GM19035 (cell line): ENCODE data around the gene LDHAL6B.
"Not testable (repeated sequence)": the region's sequence is repeated elsewhere in the genome, so short reads cannot be mapped to it uniquely, and the experiment has no call there.

Experiments used
- ATAC-seq: cut with Tn5 transposase; IDR thresholded peaks from one replicate; pipeline ENCODE4 v1.9.1; 2021; ENCODE audit not compliant: unreplicated experiment

LDHAL6B gene

GRCh38 chr15:59206623-59207183 lies at the start of gene LDHAL6B:
TSS of gene LDHAL6B (plus strand) at chr15:59206843. CDS start at chr15:59206941, 98 bp downstream.
- no peak for ATAC-seq

DNA sequence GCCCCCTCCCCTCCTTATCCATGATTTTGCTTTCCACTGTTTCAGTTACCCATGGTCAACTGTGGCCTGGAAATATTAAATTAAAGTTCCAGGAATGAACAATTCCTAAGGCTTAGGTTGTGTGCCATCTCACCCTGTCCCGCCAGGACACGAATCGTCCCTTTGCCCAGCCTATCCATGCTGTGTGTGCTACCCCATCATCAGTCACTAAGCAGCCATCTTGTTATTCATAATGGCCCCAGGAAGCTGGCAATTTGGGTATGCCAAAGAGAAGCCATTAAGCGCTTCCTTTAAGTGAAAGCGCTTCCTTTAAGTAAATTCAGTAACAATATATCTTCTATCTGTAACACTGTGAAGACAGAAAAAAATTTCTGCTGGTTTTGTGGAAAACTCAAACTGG lies 49.2 kb upstream of the LDHAL6B start:
- ATAC-seq, result no peak

GRCh38 chr15:59157840-59158700 lies 48.6 kb upstream of the LDHAL6B start:
- ATAC-seq, result no peak

- ATAC-seq, result no peak
Observed at GRCh38 chr15:59158701-59159034, 48.0 kb upstream of the LDHAL6B start.

DNA sequence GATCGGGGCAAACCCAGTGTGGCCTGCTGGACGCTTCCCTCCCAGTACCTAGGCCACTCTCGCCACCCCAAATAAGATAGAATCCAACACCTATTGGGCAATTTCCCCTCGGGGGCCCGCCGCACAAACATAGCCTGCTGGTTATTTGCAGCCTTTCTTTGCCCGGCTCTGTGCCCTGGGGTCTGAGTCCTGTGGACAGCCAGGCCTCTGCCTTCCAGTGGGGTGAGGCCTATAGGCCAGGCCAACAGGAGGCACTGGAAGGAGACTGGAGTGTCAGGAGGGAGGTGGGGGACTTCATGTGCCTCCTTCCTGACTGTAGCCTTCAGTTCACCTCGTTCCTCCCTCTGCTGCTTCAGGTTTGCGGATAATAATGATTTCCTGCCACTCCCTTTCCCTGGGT lies 47.4 kb upstream of the LDHAL6B start:
- no peak for ATAC-seq

DNA sequence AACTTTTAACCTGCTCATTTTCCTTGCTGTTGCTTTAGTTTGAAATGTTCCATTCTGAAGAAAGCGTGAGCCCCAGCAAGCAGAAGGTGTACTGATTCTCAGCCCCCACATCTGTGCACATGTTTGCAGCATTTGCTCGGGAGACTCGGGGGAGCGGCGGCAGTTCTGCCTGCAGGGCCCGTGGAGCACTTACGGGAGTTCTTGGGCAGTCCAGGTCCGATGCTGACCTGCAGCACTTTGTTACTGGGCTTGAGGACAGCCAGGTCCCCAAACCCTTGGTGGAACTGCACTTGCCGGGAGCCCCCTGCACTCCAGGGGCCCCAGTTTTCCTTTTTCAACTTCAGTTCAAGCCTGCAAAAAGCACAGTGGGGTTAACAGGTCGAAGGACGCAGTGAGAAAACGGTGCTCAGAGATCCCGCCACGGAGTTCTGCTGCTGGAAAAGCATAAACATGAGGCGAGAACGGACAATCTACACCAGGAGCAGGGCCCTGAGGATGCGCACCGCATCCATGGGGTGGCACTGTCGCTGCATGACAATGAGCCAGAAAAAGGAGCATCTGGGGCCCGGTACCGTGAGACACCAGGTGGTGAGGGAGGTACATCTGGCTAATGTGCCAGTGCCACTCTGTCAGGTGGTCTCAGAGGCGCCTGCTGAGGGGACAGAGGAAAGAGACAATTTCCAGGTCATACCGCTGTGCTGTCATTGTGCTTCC lies 45.6 kb upstream of the LDHAL6B start:
- no peak for ATAC-seq

- ATAC-seq, result not testable (repeated sequence)
Observed at GRCh38 chr15:59162080-59162479, 44.6 kb upstream of the LDHAL6B start.

- no peak for ATAC-seq
Observed at GRCh38 chr15:59165726-59166125, 40.9 kb upstream of the LDHAL6B start.

- ATAC-seq, result no peak
Observed at GRCh38 chr15:59166166-59166565, 40.5 kb upstream of the LDHAL6B start.

DNA sequence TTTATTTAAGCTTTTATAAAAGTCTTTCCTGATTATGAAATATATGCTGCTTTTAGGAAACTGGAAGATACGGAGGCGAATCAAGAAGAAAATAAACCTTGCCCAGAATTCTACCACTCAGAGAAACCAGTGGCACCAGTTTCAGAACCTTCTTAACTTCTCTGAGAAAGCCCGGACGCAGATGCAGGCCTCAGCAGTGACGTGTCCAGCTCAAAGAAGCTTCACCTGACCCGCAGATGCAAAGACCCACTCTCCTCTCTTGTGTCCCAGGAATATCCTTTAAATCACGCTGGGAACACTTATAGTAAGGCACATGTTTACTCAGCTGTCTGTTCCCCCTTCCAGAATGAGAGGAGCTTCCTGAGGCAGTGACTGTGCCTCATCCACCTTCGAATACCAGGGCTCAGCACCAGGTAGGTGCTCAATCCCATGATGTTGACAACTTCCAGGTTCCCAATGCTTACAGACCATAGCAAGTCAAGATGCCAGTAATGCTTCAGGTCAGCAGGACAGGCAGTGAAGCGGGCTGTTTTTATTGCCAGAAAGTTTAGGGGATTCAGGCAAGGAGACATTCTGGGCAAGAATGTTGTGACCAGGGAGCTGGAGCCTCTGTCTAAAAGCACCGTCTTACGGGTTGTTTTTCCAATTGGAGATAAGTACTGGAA lies 39.9 kb upstream of the LDHAL6B start:
- ATAC-seq, result no peak

DNA sequence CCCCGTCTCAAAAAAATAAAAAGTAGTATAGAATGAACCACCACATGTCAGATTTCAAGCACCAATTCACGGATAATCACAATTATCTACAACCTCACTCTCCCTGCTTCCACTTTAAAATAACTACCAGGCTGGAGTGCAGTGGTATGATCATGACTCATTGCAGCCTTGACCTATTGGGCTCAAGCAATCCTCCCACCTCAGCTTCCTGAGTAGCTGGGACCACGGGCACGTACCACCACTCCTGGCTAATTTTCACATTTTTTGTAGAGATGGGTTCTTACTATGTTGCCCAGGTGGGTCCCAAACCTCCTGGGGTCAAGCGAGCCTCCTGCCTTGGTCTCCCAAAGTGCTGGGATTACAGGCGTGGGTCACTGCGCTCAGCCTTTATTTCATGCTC lies 38.1 kb upstream of the LDHAL6B start:
- no peak for ATAC-seq

GRCh38 chr15:59169251-59169708 lies 37.4 kb upstream of the LDHAL6B start:
- no peak for ATAC-seq

- no peak for ATAC-seq
Observed at GRCh38 chr15:59170295-59171066, 36.2 kb upstream of the LDHAL6B start.

DNA sequence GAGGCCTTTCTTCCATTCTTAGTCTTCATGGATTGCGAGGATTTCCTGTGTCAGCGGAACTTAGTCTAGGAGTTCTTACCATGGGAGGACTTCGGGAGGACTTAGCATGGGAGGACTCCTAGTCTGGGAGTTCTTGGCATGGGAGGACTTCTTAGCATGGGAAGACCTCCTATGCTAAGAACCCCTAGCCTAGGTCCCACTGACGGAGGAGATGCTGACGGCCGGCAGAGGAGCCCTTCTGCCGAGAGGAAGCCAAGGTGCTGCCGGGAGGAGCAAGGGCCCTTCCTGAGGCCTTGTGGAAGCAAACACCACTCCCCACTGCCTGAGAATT lies 35.6 kb upstream of the LDHAL6B start:
- no peak for ATAC-seq

DNA sequence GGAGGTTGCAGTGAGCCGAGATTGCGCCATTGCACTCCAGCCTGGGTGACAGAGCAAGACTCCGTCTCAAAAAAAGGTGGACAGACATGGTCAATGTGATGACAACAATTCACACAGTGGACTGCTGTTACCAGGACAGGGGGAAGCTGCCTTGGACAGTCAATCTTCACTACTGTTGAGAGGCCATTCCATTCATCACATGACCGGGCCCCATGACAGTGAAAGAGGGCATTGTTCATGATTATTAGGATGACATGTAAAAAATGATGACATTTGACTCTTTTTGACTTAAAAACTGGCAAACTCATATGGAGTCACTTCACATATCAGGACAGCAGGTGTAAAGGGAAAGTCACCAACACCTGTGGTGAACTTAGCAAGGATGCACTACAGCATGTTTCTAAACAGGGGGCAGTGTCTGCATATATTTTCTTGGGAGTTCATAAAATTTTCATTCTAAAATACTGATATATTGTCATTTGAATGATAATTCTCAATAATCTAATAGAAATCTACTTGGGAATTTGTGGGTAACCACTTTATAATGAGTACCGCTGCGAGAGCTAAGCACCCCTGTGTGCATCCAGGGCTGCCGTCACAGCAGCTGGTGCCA lies 34.2 kb upstream of the LDHAL6B start:
- ATAC-seq, result no peak

GRCh38 chr15:59173194-59173593 lies 33.4 kb upstream of the LDHAL6B start:
- ATAC-seq, result no peak

- no peak for ATAC-seq
Observed at GRCh38 chr15:59174151-59174834, 32.4 kb upstream of the LDHAL6B start.

GRCh38 chr15:59174835-59175831 lies 31.5 kb upstream of the LDHAL6B start:
- ATAC-seq, result no peak
